Calu3 (cell line): Measurements from ENCODE around the gene DPH1. TPM values are rescaled to one million over a fixed set of nuclear protein-coding genes. Genes with fewer than 3 reads are reported as not detected.

Source experiments
- BruUV-seq: library from RNA; stranded (reverse); fragments of 400-500 nt; replicated peaks from 2 replicates; lab custom pipeline; 2021; lab: Mats Ljungman, UMichigan
- CTCF ChIA-PET: fragments of 300-600 bp; sonication (Branson Sonifier 250); formaldehyde crosslinking; loops from one replicate; lab custom pipeline; 2022; ENCODE audit warnings: antibody characterized with exemption; lab: Charles Lee
- DNase-seq: peaks from one replicate; pipeline ENCODE4 v3.0.0; 2022
- H3K27ac Mint-ChIP-seq: one replicate; pipeline ENCODE4 v1.8.0; 2022; ENCODE audit warnings: mixed read lengths; ENCODE audit not compliant: unreplicated experiment
- H3K27me3 Mint-ChIP-seq: one replicate; pipeline ENCODE4 v1.8.0; 2022; ENCODE audit warnings: mixed read lengths; ENCODE audit not compliant: unreplicated experiment
- H3K36me3 Mint-ChIP-seq: one replicate; pipeline ENCODE4 v1.8.0; 2022; ENCODE audit warnings: mild to moderate bottlenecking, moderate library complexity, mixed read lengths; ENCODE audit not compliant: insufficient read depth, unreplicated experiment
- H3K4me1 Mint-ChIP-seq: one replicate; pipeline ENCODE4 v1.8.0; 2022; ENCODE audit warnings: mild to moderate bottlenecking, low read depth, mixed read lengths; ENCODE audit not compliant: unreplicated experiment
- H3K4me3 Mint-ChIP-seq: one replicate; pipeline ENCODE4 v1.8.0; 2022; ENCODE audit warnings: mild to moderate bottlenecking, low read depth, moderate library complexity, mixed read lengths; ENCODE audit not compliant: unreplicated experiment
- H3K9me3 Mint-ChIP-seq: one replicate; pipeline ENCODE4 v1.8.0; 2022; ENCODE audit warnings: low read depth, mixed read lengths; ENCODE audit not compliant: unreplicated experiment
- intact Hi-C: fragments of 100-400 bp; cut with micrococcal nuclease; formaldehyde crosslinking; loops from one replicate; pipeline ENCODE4 v1.10.0; 2022; ENCODE audit not compliant: unreplicated experiment
- total RNA-seq: library from RNA; stranded (reverse); gene quantifications from 2 replicates; pipeline ENCODE4 v1.2.3, GENCODE V29; 2022
- TF ChIP-seq, protein P1 (sequence below): fragments of 200-600 bp; IDR thresholded peaks from one replicate; pipeline ENCODE4 v1.8.0; 2022; ENCODE audit warnings: antibody characterized with exemption; ENCODE audit not compliant: unreplicated experiment

Gene DPH1
- total RNA-seq, 1 experiment from 2014 or later, result 24.7 TPM

DNA sequence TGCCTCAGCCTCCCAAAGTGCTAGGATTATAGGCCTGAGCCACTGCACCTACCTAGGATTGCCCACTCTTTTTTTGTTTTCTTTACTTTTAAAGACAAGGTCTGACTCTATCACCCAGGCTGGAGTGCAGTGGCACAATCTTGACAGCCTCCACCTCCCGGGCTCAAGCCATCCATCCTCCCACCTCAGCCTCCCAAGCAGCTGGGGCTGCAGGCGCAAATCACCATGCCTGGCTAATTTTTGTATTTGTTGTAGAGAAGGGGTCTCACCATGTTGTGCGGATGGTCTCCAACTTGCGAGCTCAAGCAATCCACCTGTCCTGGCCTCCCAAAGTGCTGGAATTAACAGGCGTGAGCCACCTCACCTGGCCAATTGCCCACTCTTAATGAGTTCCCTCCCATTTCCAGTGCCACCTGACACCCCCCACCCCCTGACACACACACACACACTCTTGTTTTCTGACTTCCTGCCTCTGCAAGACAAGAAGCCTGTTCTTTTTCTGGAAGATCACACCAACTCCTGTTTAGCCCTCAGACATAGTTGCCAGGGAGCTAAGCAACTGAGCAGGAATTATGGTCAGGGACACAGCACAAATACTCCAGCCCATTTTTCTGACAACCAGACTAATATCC, 14.4 kb downstream of the DPH1 start:
- TF ChIP-seq, protein P1, sequence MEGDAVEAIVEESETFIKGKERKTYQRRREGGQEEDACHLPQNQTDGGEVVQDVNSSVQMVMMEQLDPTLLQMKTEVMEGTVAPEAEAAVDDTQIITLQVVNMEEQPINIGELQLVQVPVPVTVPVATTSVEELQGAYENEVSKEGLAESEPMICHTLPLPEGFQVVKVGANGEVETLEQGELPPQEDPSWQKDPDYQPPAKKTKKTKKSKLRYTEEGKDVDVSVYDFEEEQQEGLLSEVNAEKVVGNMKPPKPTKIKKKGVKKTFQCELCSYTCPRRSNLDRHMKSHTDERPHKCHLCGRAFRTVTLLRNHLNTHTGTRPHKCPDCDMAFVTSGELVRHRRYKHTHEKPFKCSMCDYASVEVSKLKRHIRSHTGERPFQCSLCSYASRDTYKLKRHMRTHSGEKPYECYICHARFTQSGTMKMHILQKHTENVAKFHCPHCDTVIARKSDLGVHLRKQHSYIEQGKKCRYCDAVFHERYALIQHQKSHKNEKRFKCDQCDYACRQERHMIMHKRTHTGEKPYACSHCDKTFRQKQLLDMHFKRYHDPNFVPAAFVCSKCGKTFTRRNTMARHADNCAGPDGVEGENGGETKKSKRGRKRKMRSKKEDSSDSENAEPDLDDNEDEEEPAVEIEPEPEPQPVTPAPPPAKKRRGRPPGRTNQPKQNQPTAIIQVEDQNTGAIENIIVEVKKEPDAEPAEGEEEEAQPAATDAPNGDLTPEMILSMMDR, result no peak
- Mint-ChIP-seq H3K36me3 (peaks cover 36% of the 10 kb centered on the region), H3K4me1 (peaks cover 10% of the 10 kb centered on the region), H3K27ac (no peak overlapping the region), H3K4me3 (no peak overlapping the region), H3K9me3 (no peaks in the 10 kb centered on the region), H3K27me3 (no peaks in the 10 kb centered on the region)
- intact Hi-C loops, result no loop called here
- CTCF ChIA-PET, result interaction anchor here (0.6 kb wide), 2 partner anchors 154 to 517 kb away, joined by 7 read pairs; no protein-coding TSS in a partner anchor
- DNase-seq, result no peak
- no TSS peak for BruUV-seq

DNA sequence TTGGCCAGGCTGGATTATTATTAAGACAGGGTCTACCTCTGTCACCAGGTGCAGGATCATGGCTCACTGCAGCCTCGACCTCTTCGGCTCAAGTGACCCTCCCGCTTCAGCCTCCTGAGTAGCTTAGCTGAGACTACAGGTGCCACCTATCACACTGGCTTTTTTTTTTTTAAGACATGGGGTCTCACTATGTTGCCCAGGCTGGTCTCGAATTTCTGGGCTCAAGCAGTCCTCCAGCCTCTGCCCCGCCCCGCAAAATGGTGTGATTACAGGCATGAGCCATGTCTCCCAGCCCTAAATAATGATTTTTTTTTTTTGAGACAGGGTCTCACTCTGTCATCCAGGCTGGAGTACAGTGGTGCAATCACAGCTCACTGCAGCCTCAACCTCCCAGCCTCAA, 17.6 kb downstream of the DPH1 start:
- no peaks in the 10 kb centered on the region for H3K9me3 Mint-ChIP-seq
- intact Hi-C loops, result no loop called here
- TF ChIP-seq, protein P1, result no peak
- H3K27ac Mint-ChIP-seq, result no peak overlapping the region
- peaks cover 18% of the 10 kb centered on the region for H3K4me1 Mint-ChIP-seq
- no peak overlapping the region for H3K4me3 Mint-ChIP-seq
- BruUV-seq, result no TSS peak
- no peak for DNase-seq
- H3K36me3 Mint-ChIP-seq, result peaks cover 29% of the 10 kb centered on the region
- H3K27me3 Mint-ChIP-seq, result peaks cover 18% of the 10 kb centered on the region
- CTCF ChIA-PET, result no interaction called here

DNA sequence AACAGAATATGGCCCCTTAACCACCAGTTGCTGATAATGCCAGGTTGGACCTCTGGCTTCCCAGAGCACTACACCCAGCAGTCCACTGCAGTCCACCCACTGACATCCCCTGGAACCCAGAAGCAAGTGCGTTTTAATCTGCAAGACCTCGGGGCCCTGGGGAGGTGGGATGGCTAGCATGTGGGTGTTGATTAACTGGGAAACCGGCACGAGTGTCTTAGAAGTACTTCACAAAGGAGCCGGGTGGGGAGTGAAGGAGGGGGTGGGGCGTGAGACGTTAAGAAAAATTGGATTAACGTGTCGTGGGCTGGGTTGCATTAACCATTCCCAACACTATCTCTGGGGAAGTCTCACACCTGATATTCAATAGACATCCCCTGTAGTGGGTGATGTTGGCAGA, 18.9 kb downstream of the DPH1 start:
- intact Hi-C loops, result no loop called here
- Mint-ChIP-seq H3K36me3 (peaks cover 27% of the 10 kb centered on the region), H3K27ac (no peak overlapping the region), H3K4me3 (peak overlapping the region; percentile 70), H3K9me3 (no peaks in the 10 kb centered on the region), H3K27me3 (peaks cover 30% of the 10 kb centered on the region), H3K4me1 (peaks cover 8% of the 10 kb centered on the region)
- DNase-seq, result no peak
- TF ChIP-seq, protein P1, result no peak
- TSS peak; percentile 62 for BruUV-seq
- CTCF ChIA-PET, result no interaction called here

DNA sequence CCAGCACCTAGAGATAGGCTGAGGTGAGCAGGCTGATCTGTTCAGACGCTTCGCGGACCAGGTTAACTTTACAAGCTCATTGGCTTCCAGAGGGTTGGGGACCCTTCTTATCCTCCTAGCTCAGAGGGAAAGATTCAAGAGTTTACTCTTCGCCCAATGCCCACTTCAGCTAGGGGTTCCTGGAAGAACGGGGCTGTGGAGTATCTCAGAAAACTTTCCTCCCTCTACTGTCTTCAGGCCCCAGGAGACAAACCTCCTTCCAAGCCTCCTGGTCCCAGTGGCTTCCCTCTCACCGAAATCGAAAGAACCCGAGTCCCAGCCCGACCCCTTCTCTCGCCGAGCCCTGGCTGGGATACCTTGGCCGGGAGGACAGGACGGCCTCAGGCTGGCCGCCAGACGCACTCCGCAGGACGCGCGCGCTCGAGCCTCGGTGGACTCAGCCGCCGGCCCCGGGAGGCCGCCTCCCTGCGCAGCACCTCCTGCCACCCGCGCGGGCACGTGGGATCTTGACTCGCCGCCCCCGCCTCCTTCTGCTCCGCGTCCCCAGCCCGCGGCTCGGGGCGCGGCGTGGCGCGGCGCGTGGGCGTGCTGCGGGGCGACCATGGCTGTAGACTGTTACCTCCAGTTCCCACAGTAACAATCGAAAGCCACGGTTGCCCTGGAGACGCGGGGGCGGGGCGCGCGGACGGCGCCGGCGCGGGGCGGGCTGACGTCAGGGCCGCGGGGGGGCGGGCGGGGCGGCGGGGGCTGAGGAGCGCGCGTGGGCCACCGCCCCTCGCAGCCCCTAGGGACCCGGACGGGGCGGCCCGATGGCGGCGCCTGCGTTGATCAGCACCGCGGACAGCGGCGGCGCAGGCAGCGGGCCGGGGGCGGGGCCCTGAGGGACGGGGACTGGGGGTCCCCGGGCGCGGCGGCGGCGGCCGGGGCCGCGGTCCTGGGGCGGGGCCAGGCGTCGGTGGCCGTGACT, 19.7 kb downstream of the DPH1 start:
- Mint-ChIP-seq H3K4me3 (peak overlapping the region; percentile 70), H3K27ac (no peak overlapping the region), H3K36me3 (peaks cover 22% of the 10 kb centered on the region), H3K4me1 (peaks cover 8% of the 10 kb centered on the region), H3K9me3 (no peaks in the 10 kb centered on the region), H3K27me3 (peaks cover 32% of the 10 kb centered on the region)
- CTCF ChIA-PET, result no interaction called here
- no TSS peak for BruUV-seq
- TF ChIP-seq, protein P1, result no peak
- intact Hi-C loops, result no loop called here
- peak; percentile 78 for DNase-seq
